Renal cortex interstitium (tissue), 11 donors: ENCODE results near the gene EPS8L2. TPM values are rescaled to one million over a fixed set of nuclear protein-coding genes. Genes with fewer than 3 reads are reported as not detected.
"Not testable (repeated sequence)": the region's sequence is repeated elsewhere in the genome, so short reads cannot be mapped to it uniquely, and the experiment has no call there.

Experiments
- DNase-seq, 11 donors: peaks; one replicate each; pipeline ENCODE4 v3.0.0-alpha.2; 2013; ENCODE audit warnings: low read depth in 9 of 11, low spot score in 4 of 11; ENCODE audit errors: extremely low read depth in 1 of 11
- polyA plus RNA-seq, 3 donors: library from polyadenylated mRNA; unstranded; fragments of 120-200 nt; gene quantifications; one replicate each; pipeline ENCODE4 v1.2.1, GENCODE V29; 2013; ENCODE audit not compliant: insufficient read length in 3 of 3

EPS8L2 gene
- polyA plus RNA-seq, 3 donors, result 103 to 181 (median 129) TPM

GRCh38 chr11:737366-737765, 31.3 kb downstream of the EPS8L2 start:
- DNase-seq, result no peak

GRCh38 chr11:737899-738298, 31.9 kb downstream of the EPS8L2 start:
- not testable (repeated sequence) for DNase-seq

- DNase-seq, result no peak
Measured at GRCh38 chr11:742156-742546, 36.1 kb downstream of the EPS8L2 start.

GRCh38 chr11:742571-743201, 36.7 kb downstream of the EPS8L2 start:
- DNase-seq, result no peak

- no peak for DNase-seq
Measured at GRCh38 chr11:745428-745827, 39.4 kb downstream of the EPS8L2 start.

- no peak for DNase-seq
Measured at GRCh38 chr11:746289-747157, 40.5 kb downstream of the EPS8L2 start.

- DNase-seq, result peak in 10 of 11 donors; percentile 63 to 89 (median 86)
Measured at GRCh38 chr11:747158-748006, 41.4 kb downstream of the EPS8L2 start, which contains the start of gene TALDO1. Gene TALDO1, plus strand, starts transcription at chr11:747464. Its CDS starts 18 bp downstream, at chr11:747482.

- no peak for DNase-seq
Measured at GRCh38 chr11:748007-748359, 42.0 kb downstream of the EPS8L2 start.

GRCh38 chr11:749731-750130, 43.7 kb downstream of the EPS8L2 start:
- no peak for DNase-seq

- no peak for DNase-seq
Measured at GRCh38 chr11:760236-760635, 54.2 kb downstream of the EPS8L2 start.

- DNase-seq, result no peak
Measured at GRCh38 chr11:761526-762108, 55.6 kb downstream of the EPS8L2 start.

GRCh38 chr11:762421-763072, 56.5 kb downstream of the EPS8L2 start:
- no peak for DNase-seq

GRCh38 chr11:763073-763463, 57.0 kb downstream of the EPS8L2 start:
- DNase-seq, result no peak

- no peak for DNase-seq
Measured at GRCh38 chr11:763549-764321, 57.7 kb downstream of the EPS8L2 start.

GRCh38 chr11:764322-765024, 58.4 kb downstream of the EPS8L2 start:
- no peak for DNase-seq

- DNase-seq, result peak in 2 of 11 donors; percentile 31 to 38
Measured at GRCh38 chr11:765025-765801, 59.2 kb downstream of the EPS8L2 start.

- DNase-seq, result no peak
Measured at GRCh38 chr11:765802-766091, 59.7 kb downstream of the EPS8L2 start.
